Left kidney (tissue), 2 donors: ENCODE measurements around the gene CETN2. TPM values are rescaled to one million over a fixed set of nuclear protein-coding genes. Genes with fewer than 3 reads are reported as not detected.
"Not testable (repeated sequence)": the region's sequence is repeated elsewhere in the genome, so short reads cannot be mapped to it uniquely, and the experiment has no call there.

Experiments
- DNase-seq: peaks from one replicate; pipeline ENCODE4 v3.0.0-alpha.2; 2013
- polyA plus RNA-seq: library from polyadenylated mRNA; unstranded; fragments of 120-200 nt; gene quantifications from one replicate; pipeline ENCODE4 v1.2.1, GENCODE V29; 2013; ENCODE audit not compliant: insufficient read length

Gene CETN2
- polyA plus RNA-seq, 1 donor: 109 TPM

DNA sequence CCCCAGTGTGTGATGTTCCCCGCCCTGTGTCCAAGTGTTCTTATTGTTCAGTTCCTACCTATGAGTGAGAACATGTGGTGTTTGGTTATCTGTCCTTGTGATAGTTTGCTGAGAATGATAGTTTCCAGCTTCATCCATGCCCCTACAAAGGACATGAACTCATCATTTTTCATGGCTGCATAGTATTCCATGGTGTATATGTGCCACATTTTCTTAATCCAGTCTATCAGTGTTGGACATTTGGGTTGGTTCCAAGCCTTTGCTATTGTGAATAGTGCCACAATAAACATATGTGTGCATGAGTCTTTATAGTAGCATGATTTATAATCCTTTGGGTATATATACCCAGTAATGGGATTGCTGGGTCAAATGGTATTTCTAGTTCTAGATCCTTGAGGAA lies 4.9 kb upstream of the CETN2 start:
- not testable (repeated sequence) for DNase-seq

DNA sequence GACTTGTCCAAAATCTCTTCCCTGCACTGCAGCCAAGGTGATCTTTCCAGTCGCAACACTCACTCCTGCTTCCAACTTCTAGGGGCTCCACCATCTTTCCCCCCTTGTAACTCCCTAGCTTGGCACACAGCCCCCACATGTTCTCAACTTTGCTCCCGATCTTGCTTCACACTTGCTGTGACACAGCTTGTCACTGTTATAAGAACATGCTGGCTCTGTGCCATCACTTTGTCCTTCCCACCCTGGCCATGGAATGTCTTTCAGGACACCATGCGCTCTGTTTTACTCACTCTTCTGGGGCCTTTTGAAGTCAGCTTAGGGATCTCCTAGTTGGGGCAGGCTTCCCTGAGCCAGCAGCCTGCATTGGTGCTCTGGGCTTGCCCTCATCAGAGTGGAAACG lies 2.8 kb upstream of the CETN2 start:
- no peak for DNase-seq

- DNase-seq: no peak
These were observed 2.0 kb upstream of the CETN2 start for GRCh38 chrX:152832520-152832919.

GRCh38 chrX:152831391-152831790 lies 834 bp upstream of the CETN2 start:
- no peak for DNase-seq

- DNase-seq: no peak
These were observed 5.6 kb downstream of the CETN2 start for GRCh38 chrX:152824841-152825374.

DNA sequence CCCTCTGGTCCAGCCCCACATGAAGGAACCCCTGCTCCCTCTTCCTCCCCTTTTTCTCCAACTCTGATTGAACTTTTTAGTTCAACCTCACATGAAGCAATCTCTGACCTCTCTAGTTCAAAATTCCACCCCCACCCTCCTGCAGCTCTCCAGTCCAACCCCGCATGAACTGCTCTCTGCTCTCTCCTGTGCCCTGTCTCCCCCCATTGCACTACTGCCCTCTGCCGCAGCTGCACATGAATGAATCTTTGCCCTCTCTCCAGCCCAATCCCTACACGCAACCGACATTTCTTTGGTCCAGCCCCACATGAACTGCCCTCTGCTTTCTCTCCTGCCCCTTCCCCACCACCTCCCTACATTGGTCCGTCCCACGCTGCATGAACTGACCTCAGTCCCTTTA lies 6.9 kb downstream of the CETN2 start:
- no peak for DNase-seq

DNA sequence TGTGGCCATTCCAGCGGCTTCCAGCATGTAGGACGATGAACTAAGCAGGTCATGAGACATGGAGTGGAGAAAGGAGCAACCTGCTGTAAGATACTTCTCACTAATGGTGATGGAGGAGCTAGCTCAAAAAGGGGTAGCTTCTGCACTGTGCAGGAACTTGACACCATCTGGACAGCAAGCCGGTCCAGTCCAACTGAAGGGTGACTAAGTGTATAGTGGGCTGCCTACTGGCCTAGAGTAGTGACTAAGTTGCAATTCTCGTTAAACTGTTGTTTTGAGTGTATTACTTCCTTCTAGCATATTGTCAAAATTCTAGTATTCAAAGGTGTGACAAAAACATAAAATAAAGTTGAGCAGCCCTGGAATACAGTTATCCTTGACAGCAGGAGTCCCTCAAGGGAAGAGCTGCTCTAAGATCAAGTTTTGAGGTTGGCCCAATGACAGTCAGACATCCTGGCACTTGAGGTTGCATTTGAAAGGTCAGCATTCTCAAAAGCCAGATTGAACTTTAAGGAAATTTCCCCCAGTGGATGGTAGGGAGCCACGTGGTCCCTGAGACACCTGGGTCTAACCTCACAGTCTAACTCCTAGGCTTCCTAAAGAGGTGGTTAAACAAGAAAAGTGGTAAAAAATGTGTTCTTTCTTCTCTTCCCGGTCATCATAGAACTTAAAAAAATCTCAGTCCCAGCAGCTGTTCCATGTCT lies 8.0 kb downstream of the CETN2 start:
- no peak for DNase-seq

DNA sequence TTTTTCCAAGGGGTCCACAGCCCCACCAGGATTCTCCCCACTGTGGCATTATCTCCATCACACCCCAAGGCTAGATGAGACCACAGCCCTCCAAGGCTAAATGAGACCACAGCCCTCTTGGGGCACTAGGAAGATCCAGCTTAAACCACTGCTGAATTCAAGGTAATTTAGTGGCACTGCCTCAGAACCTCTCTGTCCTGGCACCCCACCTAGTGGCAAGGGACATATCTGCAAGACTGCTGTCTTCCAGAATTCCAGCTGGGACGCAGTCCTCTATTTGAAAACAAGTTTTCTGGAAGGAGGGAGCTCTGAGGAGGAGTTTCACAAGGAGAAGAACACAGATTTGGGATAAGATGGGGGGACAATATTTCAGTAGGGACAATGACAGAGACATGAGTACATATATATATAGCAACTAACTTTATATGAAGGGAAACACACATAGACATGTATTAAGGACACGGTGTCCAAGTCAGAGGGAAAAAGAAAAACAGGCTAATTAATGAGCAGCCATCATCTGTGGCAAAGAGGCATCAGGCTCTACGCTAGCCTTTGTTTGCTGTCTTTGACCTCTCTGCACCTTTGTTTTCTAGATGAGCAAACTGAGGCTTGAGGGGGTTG lies 9.3 kb downstream of the CETN2 start:
- no peak for DNase-seq

- no peak for DNase-seq
These were observed 10.8 kb downstream of the CETN2 start for GRCh38 chrX:152819732-152820131.

DNA sequence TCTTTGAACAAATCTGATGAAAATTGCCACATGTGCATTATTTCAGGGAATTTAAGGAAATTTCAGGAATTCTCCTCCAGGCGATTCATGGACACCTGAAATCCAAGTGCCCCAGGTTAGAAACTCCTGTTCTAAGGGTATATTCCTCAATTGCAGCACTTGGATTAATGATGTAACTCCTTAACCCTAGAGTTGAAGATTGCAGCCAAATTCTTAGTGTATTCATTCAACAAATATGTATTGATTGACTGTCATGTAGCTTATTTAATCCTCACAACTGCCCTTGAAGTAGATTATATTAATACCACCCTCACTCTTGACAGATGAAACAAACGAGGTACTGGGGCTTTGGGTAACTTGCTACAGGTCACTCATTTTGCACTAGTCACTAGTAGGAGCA lies 11.3 kb downstream of the CETN2 start:
- no peak for DNase-seq

- DNase-seq: no peak
These were observed 12.2 kb downstream of the CETN2 start for GRCh38 chrX:152818356-152818755.

- DNase-seq: no peak
These were observed 13.3 kb downstream of the CETN2 start for GRCh38 chrX:152817078-152817764.

DNA sequence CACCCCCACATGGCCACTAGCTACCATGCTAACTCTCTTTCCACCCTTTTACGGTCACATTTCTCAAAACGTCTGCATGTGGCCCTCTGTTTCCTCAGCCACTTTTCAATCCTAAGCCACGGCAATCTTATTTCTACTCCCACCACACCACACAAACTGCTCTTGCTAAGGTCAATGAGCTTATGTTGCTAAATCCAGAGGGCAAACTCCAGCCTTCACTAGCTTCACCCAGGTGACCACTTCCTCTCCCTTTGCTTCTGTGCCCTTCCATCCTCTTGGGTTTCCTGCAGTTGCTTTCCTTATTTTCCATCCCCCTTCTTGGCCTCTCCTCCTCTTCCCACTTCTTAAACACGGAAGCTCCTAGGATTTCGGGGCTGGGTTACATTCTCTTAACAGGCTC lies 16.5 kb downstream of the CETN2 start:
- no peak for DNase-seq

DNA sequence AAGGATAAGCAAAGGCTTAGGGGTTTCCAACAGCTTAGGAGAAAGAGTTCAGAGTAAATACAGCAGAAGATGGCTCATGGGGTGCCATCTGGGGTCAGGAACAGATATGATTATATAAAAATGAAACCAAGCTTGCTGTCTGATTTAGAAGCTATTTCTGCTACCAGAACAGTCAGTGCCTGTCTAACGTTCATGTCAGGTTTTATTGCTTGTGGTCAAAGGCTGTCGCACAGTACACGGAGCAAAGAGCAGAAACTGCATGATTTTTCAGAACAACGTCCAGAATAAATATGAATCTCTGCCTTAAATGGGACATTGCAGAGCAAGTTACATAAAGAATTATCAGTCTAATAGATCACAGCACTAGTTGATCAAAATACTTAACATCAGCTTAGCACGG lies 17.4 kb downstream of the CETN2 start:
- no peak for DNase-seq

DNA sequence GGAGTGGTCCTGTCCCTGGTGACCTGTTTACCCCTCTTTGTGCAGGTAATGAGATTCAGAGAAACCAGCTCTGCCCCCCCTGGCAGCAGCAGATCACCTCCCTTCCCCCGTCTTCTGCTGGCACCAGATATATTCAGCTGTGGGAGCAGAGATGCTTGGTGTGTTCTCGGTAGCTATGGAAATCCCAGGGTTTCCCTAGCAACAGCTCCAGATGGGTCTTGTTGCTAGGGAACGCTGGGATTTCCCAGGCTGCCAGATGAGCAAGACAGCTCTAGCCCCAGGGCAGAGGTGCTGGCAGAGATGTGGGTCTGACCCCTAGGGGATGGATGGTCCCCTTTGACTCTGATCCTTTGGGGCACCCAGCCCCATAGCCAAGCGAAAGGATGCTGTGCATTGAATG lies 20.2 kb downstream of the CETN2 start:
- DNase-seq: no peak

- DNase-seq: no peak
These were observed 24.5 kb downstream of the CETN2 start for GRCh38 chrX:152806035-152806434.

DNA sequence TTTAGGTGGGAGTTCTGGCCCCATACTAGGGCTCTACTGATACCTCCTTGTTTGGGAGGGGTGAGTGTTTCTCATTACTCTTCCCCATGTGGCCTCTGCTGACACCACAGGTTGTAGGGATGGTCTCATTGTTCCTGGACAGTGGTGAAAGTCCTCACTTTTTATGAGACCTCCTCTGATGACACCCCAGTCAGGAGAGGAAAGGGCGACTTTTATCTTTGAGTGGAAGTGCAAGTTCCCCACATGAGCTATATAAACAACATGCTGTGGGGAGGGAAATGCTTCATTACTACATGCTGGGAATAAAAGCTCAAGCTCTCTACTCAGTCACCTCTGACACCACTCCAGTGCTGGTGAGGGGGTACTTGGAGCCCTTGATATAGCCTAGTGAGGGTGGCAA lies 31.6 kb downstream of the CETN2 start:
- DNase-seq: no peak

GRCh38 chrX:152787062-152787461 lies 43.5 kb downstream of the CETN2 start:
- not testable (repeated sequence) for DNase-seq

Other genes starting within 250 kb of the CETN2 start
- 0.98 TPM for gene GABRQ, start 192.9 kb downstream of the CETN2 start, polyA plus RNA-seq
- gene MAGEA3, start 132.0 kb downstream of the CETN2 start, polyA plus RNA-seq: not detected
- not detected for gene CSAG2, start 121.5 kb downstream of the CETN2 start, polyA plus RNA-seq
- gene MAGEA2B, start 116.1 kb downstream of the CETN2 start, polyA plus RNA-seq: not detected
- not detected for gene CSAG1, start 97.0 kb downstream of the CETN2 start, polyA plus RNA-seq
- not detected for gene MAGEA12, start 97.0 kb downstream of the CETN2 start, polyA plus RNA-seq
- gene MAGEA2, start 76.9 kb downstream of the CETN2 start, polyA plus RNA-seq: not detected
- not detected for gene CSAG3, start 71.5 kb downstream of the CETN2 start, polyA plus RNA-seq
- gene MAGEA6, start 61.1 kb downstream of the CETN2 start, polyA plus RNA-seq: not detected
- gene NSDHL, start 306 bp upstream of the CETN2 start, polyA plus RNA-seq: 24.1 TPM
- gene ZNF185, start 67.3 kb upstream of the CETN2 start, polyA plus RNA-seq: 42.6 TPM
- 0.33 TPM for gene PNMA5, start 163.4 kb upstream of the CETN2 start, polyA plus RNA-seq
- gene PNMA3, start 225.7 kb upstream of the CETN2 start, polyA plus RNA-seq: 33.8 TPM
- 10.0 TPM for gene PNMA6A, start 241.7 kb upstream of the CETN2 start, polyA plus RNA-seq